HCT116 (cell line): Measurements from ENCODE around the gene LMOD1.

ENCODE experiments used
- CTCF ChIP-seq, 3 experiments: fragments of 200-600 bp in 1 of 3; sonication (generic) in 1 of 3; IDR thresholded peaks in 2 of 3; conservative IDR thresholded peaks in 1 of 3; 2 replicates each; pipeline ENCODE4 v1.5.1; 2012 to 2017; ENCODE audit warnings: low read depth in 2 of 3, low read length in 2 of 3, antibody characterized with exemption in 1 of 3, borderline replicate concordance in 1 of 3, control low read depth in 1 of 3, mild to moderate bottlenecking in 1 of 3, mixed read lengths in 1 of 3, mixed run types in 1 of 3, moderate library complexity in 1 of 3; ENCODE audit not compliant: insufficient read depth in 1 of 3
- EZH2 ChIP-seq: fragments of 200-600 bp; sonication (generic); IDR thresholded peaks from 2 replicates; pipeline ENCODE4 v1.6.1; 2017; ENCODE audit warnings: antibody characterized with exemption, mixed run types
- JUND ChIP-seq: IDR thresholded peaks from 2 replicates; pipeline ENCODE4 v1.6.1; 2012
- REST ChIP-seq: IDR thresholded peaks from 2 replicates; pipeline ENCODE4 v1.6.1; 2012; ENCODE audit warnings: low read depth
- SIN3A ChIP-seq: IDR thresholded peaks from 2 replicates; pipeline ENCODE4 v1.6.1; 2012; ENCODE audit warnings: low read depth
- ZBTB33 ChIP-seq: IDR thresholded peaks from 2 replicates; pipeline ENCODE4 v1.6.1; 2011; ENCODE audit warnings: mild to moderate bottlenecking, low read length, moderate library complexity; ENCODE audit not compliant: insufficient replicate concordance; ENCODE audit errors: extremely low read depth
- ZFX ChIP-seq: fragments of 450-650 bp; IDR thresholded peaks from 2 replicates; pipeline ENCODE4 v1.6.1; 2017

- TF ChIP-seq CTCF (IDR thresholded peaks at IDR 0.05 in 2 of 3, conservative IDR thresholded peaks at IDR 0.05 in 1 of 3; ENCODE audit: borderline replicate concordance in 1 of 3, insufficient read depth in 1 of 3, low read depth in 2 of 3, low read length in 2 of 3) (peak; percentile 13 to 55 (median 46); a peak in 4 of 6 replicates), EZH2 (no peak), SIN3A (no peak), REST (no peak), JUND (no peak), ZFX (no peak), ZBTB33 (no peak)
These were observed 1.2 kb downstream of the LMOD1 start for GRCh38 chr1:201945157-201945556.
